Stomach (tissue), 4 donors: Measurements from ENCODE around the gene CDH16.

Experiments
- CTCF ChIP-seq, 7 experiments: fragments of 450-650 bp in 4 of 7; fragments of 200-600 bp in 3 of 7; sonication (generic) in 3 of 7; IDR thresholded peaks; one replicate each; pipeline ENCODE4 v1.5.1; 2016 to 2019; ENCODE audit warnings: antibody characterized with exemption in 7 of 7, control low read depth in 2 of 7, mild to moderate bottlenecking in 1 of 7
- POLR2A ChIP-seq, 4 donors: fragments of 450-650 bp; IDR thresholded peaks; one replicate each; pipeline ENCODE4 v1.6.1; 2016; ENCODE audit warnings: antibody characterized with exemption in 4 of 4, control low read depth in 2 of 4, mild to moderate bottlenecking in 1 of 4, moderate library complexity in 1 of 4

GRCh38 chr16:66880288-66881013, 38.2 kb downstream of the CDH16 start, which contains the start of gene PDP2:
- TF ChIP-seq CTCF (IDR thresholded peaks at IDR 0.05): no peak
- no peak for TF ChIP-seq POLR2A (IDR thresholded peaks at IDR 0.05)
